Stimulated activated CD8-positive, alpha-beta memory T cell treated with anti-CD3 and anti-CD28 coated beads, Interleukin-4, amount 100 ng/mL, for 1 hour (primary cell): Measurements from ENCODE around the gene LAMA2.
"Not testable (repeated sequence)": the region's sequence is repeated elsewhere in the genome, so short reads cannot be mapped to it uniquely, and the experiment has no call there.

Experiments used
- DNase-seq, 2 donors: peaks; one replicate each; pipeline ENCODE4 v3.0.0-alpha.2; 2020; ENCODE audit warnings: low read depth in 2 of 2, low spot score in 1 of 2

LAMA2 gene

DNA sequence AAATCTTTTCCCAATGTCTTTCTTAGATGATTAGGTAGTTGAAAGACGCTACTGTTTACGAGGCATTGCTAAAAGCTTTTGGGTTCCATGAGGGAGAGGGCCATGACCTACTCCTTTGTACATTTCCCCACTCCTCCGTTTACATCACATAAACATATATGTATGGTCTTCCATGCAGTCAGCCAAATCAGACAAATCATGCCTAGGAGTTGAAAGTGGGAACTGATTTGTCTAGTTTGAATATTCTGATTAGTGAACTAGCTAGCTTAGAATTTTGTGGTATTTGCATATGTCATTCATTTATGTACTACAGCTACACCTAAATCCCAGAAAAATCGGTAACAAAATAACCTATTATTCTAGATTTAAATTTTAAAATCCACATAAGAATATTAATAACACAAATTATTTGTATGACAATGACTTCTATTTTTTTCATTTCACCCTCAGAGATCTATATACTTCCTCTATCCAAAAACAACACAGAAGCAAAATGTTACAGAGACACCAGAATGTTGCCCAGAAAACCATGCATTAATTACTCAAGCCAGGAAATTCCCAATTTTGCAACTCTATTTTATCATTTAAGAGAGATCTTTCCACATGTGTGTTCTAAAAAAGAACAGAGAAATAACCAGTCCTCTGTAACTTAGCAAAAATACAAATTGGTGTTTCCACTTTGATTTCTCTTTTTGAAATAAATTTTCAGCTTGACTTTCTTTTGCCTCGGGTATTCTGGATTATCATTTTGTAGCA, 231.9 kb downstream of the LAMA2 start:
- no peak for DNase-seq

DNA sequence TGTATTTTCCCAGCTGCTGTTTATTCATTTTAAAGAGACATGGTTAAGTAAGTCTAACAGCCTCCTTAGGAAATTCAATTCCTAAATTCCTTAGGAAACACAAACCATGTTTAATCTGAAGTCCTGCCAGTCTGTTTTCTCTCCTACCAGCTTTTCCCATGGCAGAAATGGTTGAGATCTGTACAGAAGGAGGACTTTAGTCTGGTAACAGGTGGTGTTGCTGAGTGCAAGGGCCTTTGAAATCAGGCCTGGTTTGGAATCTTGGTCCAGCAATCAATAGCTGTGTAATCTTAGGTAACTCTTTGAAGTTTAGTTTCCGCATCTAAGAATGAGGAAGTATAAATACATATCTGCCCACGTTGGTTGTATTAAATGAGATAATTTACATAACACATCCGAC, 232.5 kb downstream of the LAMA2 start:
- DNase-seq = no peak

DNA sequence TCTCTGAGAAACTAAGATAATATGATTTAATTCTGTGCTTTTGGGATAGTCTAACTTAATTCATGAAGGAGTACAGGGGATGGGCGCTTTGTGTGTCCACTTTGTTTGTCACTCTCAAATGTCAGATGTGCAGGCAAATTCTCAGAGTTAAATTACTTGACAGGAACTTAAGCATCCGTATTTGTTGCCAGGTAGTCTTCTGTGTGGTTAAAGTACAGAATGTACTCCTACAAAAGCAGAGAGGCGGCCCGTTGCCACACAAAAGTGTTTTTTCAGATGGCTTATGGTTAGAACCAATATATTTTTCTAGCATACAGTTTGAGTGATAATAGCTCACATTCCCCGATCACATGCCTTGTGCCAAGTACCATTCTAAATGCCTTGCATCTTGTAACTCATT, 234.4 kb downstream of the LAMA2 start:
- no peak for DNase-seq

DNA sequence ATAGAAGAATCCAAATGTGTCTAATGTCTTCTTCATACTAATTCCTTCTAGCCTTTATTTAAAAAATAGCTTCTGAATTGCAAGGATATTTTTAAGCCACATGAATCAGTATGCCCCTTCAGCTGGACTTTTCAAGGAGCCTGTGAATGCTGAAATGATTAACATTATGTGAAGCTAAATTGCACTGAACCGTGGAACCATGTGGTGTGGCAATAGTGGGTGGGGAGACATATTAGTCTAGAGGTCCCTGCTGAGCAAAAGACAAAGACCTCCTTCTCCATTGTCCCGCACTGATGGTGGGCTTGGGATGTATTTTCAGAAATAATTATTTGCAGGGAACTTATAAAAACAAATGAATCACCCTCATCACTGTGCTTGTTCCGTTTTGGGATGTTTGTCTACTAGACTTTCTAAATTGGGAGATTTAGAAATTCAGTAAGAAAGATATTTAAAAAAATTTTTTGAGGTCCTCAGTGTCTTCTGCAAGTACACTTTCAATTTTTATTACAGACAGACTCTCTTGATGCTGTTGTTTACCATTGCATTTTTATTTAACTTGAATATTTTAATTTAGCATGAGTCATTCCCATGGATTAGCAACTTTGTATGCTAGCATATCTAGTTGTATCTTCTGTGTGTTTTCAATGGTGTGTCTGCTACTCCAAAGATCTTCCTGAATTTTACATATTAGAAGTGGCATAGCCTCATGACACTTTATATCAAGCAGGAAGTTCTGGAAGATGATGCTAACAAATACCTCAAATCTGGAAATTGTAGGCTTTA, 238.1 kb downstream of the LAMA2 start:
- no peak for DNase-seq

DNA sequence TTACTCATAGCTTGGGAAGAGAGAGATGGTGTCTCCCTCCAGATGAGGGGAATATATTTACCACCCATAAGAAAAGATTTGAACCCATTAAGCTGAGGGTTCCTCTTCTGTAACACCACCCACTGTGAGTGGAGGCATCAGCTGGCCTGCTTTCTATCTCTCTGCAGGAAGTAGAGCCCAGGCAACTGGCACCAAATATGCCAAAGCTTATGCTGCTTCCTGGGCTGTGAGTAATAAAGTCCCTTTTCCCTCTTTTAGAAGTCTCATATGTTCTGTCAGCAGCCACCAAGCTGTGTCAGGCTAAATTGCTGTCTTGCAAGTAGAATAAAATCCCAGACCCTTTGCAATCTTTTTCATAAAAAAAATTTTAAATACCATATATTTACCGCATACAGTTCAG, 241.4 kb downstream of the LAMA2 start:
- no peak for DNase-seq

- DNase-seq = no peak
These were observed 247.2 kb downstream of the LAMA2 start for GRCh38 chr6:129130106-129130505.

GRCh38 chr6:129130959-129131681, 248.2 kb downstream of the LAMA2 start:
- DNase-seq = no peak

- no peak for DNase-seq
These were observed 250.8 kb downstream of the LAMA2 start for GRCh38 chr6:129133770-129134192.

DNA sequence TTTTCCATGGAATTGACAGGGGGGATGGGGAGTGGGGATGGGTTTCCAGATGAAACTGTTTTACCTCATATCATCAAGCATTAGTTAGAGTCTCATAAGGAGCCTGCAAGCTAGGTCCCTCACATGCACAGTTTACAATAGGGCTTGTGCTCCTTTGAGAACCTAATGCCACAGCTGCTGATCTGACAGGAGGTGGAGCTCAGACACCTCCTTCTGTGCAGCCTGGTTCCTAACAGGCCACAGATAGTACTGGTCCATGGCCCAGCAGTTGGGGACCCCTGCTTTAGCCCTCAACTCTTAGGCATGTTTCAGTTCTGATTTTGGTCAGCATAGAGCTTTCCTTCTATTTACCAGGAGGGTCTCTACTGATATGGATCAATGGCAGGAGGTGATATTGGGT, 251.6 kb downstream of the LAMA2 start:
- DNase-seq = no peak

GRCh38 chr6:129135451-129135850, 252.5 kb downstream of the LAMA2 start:
- no peak for DNase-seq

GRCh38 chr6:129136751-129137150, 253.8 kb downstream of the LAMA2 start:
- no peak for DNase-seq

- no peak for DNase-seq
These were observed 255.9 kb downstream of the LAMA2 start for GRCh38 chr6:129138739-129139405.

GRCh38 chr6:129140526-129140925, 257.6 kb downstream of the LAMA2 start:
- no peak for DNase-seq

DNA sequence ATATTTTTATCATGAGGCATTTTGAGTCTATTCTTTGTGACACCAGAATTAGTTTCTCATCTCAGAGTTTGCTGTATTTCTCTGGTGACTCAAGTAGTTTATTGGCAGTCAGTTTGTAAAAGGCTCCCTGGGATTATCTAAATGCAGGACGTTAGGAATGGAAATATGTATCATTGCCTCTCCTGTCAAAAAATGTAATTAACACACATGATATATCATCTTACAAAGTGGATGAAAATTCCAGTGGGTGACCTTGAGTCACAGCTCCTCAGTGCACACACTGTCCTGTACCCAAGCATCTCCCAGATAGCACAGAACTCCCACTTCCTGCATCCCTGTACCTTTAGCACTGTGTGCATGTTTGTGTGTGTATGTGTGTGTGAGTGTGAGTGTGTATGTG, 258.6 kb downstream of the LAMA2 start:
- DNase-seq = no peak

DNA sequence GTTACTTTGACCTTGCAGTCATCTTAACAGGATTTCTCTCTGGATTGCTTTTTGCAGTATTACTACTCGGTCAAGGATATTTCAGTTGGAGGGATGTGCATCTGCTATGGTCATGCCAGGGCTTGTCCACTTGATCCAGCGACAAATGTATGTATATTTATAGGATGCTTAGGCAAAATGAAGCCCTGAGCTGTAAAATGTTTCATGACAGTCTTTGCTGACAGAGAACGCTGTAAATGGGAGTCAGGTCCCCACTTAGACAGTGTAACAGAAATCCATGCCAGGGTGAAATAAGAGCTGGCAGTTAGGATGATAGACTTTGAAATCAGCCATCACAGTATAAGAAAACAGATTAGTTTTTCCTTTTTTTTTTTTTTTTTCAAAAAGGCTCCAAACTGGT, 264.0 kb downstream of the LAMA2 start:
- no peak for DNase-seq

DNA sequence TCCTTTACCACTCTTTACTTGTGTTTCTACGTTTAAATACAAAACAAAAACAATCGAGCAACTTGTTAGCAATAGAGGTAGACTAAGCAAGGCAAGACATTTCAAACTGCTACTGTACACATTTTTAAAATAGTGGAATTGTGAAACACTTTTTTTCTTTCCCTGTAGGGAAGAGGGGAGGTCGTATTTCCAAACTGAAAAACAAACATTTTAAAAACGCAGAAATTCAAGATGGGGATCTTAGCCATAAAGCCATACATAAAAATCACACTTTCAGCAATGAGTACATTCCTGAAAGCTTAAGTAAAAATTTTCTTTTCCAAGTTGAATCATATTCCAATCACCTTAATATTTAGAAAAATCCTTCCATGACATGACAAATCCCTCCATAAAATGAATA, 267.6 kb downstream of the LAMA2 start:
- no peak for DNase-seq

DNA sequence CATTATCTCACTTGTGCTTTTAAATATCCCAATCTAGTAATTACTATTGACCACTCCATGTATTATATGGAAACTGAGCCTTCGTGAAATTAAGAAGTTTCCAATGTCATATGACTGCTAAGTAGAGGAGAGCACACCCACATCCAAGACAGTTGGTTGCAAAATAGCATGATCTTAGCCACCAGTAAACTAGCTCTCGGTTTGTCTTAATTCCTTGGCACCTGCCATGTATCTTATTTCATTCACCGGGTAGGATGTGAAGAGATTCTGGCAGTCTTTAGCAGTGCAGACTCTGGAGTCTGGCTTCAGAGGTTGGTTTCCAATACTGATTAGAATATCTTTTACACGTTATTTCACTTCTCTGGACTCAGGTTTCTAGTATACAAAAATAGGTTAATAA, 270.3 kb downstream of the LAMA2 start:
- no peak for DNase-seq

- DNase-seq = not testable (repeated sequence)
These were observed 276.3 kb downstream of the LAMA2 start for GRCh38 chr6:129159242-129159641.

DNA sequence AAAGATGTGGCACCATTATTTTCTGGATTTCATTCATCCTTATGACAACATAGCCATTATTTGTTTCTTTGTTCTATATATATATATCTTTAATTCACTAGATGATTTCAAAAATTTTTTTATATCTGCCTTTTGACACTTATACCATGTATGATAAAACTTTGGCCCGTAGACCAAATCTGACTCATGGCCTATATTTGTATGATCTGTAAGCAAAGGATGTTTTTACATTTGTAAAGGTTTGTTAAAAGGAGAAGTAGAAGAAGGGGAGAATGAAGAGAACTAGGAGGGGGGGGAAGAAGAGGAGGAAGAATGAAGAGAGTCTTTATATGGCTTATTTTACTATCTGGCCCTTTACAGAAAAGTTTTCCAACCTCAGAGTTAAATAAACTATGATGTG, 279.7 kb downstream of the LAMA2 start:
- DNase-seq = no peak

- no peak for DNase-seq
These were observed 280.6 kb downstream of the LAMA2 start for GRCh38 chr6:129163551-129163950.

GRCh38 chr6:129164032-129164431, 281.1 kb downstream of the LAMA2 start:
- DNase-seq = no peak
